PC-9 (cell line): ENCODE measurements around the gene HEATR5B. TPM values are rescaled to one million over a fixed set of nuclear protein-coding genes. Genes with fewer than 3 reads are reported as not detected.
"Not testable (repeated sequence)": the region's sequence is repeated elsewhere in the genome, so short reads cannot be mapped to it uniquely, and the experiment has no call there.

Experiments used
- BruUV-seq: library from RNA; stranded (reverse); fragments of 400-500 nt; replicated peaks from 2 replicates; lab custom pipeline; 2021; lab: Mats Ljungman, UMichigan
- CTCF ChIA-PET: fragments of 300-600 bp; sonication (Branson Sonifier 250); formaldehyde crosslinking; loops from one replicate; lab custom pipeline; 2022; ENCODE audit warnings: antibody characterized with exemption; lab: Charles Lee
- POLR2A ChIA-PET: fragments of 300-600 bp; sonication (Branson Sonifier 250); formaldehyde crosslinking; loops from one replicate; lab custom pipeline; 2022; ENCODE audit warnings: antibody characterized with exemption; ENCODE audit not compliant: unreplicated experiment; lab: Charles Lee
- DNase-seq, 2 experiments: peaks; one replicate each; pipeline versions ENCODE4 v3.0.0 to v3.0.0-alpha.2; 2015 to 2022; ENCODE audit warnings: mixed read lengths in 1 of 2
- H2AFZ ChIP-seq: fragments of 200-600 bp; sonication (generic); 2 replicates; pipeline ENCODE4 v1.8.1; 2017; ENCODE audit warnings: antibody characterized with exemption
- H3F3A ChIP-seq: fragments of 200-600 bp; sonication (generic); 2 replicates; pipeline ENCODE4 v1.8.1; 2017; ENCODE audit warnings: antibody characterized with exemption, mild to moderate bottlenecking, low read depth; ENCODE audit not compliant: insufficient read depth
- H3K27ac ChIP-seq: fragments of 200-600 bp; sonication (generic); 2 replicates; pipeline ENCODE4 v1.6.1; 2016; ENCODE audit warnings: mixed run types
- H3K27me3 ChIP-seq: fragments of 200-600 bp; sonication (generic); 2 replicates; pipeline ENCODE4 v1.6.1; 2016; ENCODE audit warnings: low read depth, mixed run types; ENCODE audit not compliant: insufficient read depth
- H3K36me3 ChIP-seq: fragments of 200-600 bp; sonication (generic); 2 replicates; pipeline ENCODE4 v1.6.1; 2016; ENCODE audit warnings: low read depth, mixed run types
- H3K4me1 ChIP-seq: fragments of 200-600 bp; sonication (generic); replicated peaks from 2 replicates; pipeline ENCODE4 v1.6.1; 2016; ENCODE audit warnings: mixed run types; ENCODE audit not compliant: insufficient read depth
- H3K4me2 ChIP-seq: fragments of 200-600 bp; sonication (generic); 2 replicates; pipeline ENCODE4 v1.6.1; 2017; ENCODE audit warnings: mixed run types
- H3K4me3 ChIP-seq: fragments of 200-600 bp; sonication (generic); 2 replicates; pipeline ENCODE4 v1.6.1; 2016; ENCODE audit warnings: mixed run types
- H3K79me2 ChIP-seq: fragments of 200-600 bp; sonication (generic); 2 replicates; pipeline ENCODE4 v1.6.1; 2017; ENCODE audit warnings: low read depth, mixed run types
- H3K9me2 ChIP-seq: fragments of 200-600 bp; sonication (generic); 2 replicates; pipeline ENCODE4 v1.8.1; 2017; ENCODE audit warnings: mild to moderate bottlenecking; ENCODE audit not compliant: insufficient read depth
- H3K9me3 ChIP-seq: fragments of 200-600 bp; sonication (generic); 2 replicates; pipeline ENCODE4 v1.8.1; 2016; ENCODE audit warnings: low read depth; ENCODE audit not compliant: insufficient read depth
- H4K20me1 ChIP-seq: fragments of 200-600 bp; sonication (generic); 2 replicates; pipeline ENCODE4 v1.8.1; 2017; ENCODE audit not compliant: insufficient read depth
- EZH2 ChIP-seq: fragments of 200-600 bp; sonication (generic); IDR thresholded peaks from 2 replicates; pipeline ENCODE4 v1.8.0; 2017; ENCODE audit warnings: antibody characterized with exemption, low read depth
- intact Hi-C: fragments of 100-400 bp; cut with micrococcal nuclease; formaldehyde crosslinking; loops from one replicate; pipeline ENCODE4 v1.10.0; 2022; ENCODE audit not compliant: unreplicated experiment
- total RNA-seq: library from RNA; stranded (reverse); gene quantifications from 2 replicates; pipeline ENCODE4 v1.2.3, GENCODE V29; 2021
- TF ChIP-seq, protein P1 (sequence below): fragments of 200-600 bp; sonication (generic); conservative IDR thresholded peaks from 2 replicates; pipeline ENCODE4 v1.6.1; 2017; ENCODE audit warnings: mixed run types, antibody characterized with exemption, mild to moderate bottlenecking, moderate library complexity

HEATR5B gene
- total RNA-seq, 1 experiment from 2014 or later = 13.0 TPM

DNA sequence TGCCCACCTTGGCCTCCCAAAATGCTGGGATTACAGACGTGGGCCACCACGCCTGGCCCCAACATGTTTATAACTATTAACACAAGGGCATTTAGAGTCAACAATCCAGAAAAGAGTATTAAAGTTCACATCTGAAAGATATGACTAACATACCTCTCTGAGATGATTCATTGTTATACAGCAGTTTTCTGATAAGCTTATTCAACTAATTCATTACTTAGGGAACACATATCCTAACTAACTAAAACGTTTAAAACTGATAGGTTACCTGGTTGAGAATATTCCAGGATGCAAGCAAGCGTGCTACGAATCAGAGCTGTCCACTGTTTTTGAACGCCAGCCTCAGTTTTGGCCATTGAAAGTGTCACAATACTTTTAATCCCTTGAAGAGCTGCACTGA lies 83.9 kb downstream of the HEATR5B start:
- POLR2A ChIA-PET = no interaction called here
- Histone ChIP-seq H3K4me3 (no peak overlapping the region), H3F3A (peaks cover 13% of the 10 kb centered on the region), H3K36me3 (peaks cover 22% of the 10 kb centered on the region; the same call in 1 of the 2 replicates), H3K4me2 (peak overlapping the region; percentile 48), H4K20me1 (no peaks in the 10 kb centered on the region), H3K9me2 (no peaks in the 10 kb centered on the region), H3K27ac (peak overlapping the region; percentile 92), H3K4me1 (peaks cover 26% of the 10 kb centered on the region), H3K27me3 (no peaks in the 10 kb centered on the region), H2AFZ (peak overlapping the region; percentile 63; the same call in 1 of the 2 replicates), H3K79me2 (no peaks in the 10 kb centered on the region), H3K9me3 (no peaks in the 10 kb centered on the region)
- CTCF ChIA-PET = no interaction called here
- TF ChIP-seq, protein P1, sequence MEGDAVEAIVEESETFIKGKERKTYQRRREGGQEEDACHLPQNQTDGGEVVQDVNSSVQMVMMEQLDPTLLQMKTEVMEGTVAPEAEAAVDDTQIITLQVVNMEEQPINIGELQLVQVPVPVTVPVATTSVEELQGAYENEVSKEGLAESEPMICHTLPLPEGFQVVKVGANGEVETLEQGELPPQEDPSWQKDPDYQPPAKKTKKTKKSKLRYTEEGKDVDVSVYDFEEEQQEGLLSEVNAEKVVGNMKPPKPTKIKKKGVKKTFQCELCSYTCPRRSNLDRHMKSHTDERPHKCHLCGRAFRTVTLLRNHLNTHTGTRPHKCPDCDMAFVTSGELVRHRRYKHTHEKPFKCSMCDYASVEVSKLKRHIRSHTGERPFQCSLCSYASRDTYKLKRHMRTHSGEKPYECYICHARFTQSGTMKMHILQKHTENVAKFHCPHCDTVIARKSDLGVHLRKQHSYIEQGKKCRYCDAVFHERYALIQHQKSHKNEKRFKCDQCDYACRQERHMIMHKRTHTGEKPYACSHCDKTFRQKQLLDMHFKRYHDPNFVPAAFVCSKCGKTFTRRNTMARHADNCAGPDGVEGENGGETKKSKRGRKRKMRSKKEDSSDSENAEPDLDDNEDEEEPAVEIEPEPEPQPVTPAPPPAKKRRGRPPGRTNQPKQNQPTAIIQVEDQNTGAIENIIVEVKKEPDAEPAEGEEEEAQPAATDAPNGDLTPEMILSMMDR = no peak
- TF ChIP-seq EZH2 = no peak
- BruUV-seq = TSS peak; percentile 40
- intact Hi-C loops = loop anchor here (10.0 kb wide), 1 partner anchor 96 kb away; no protein-coding TSS in a partner anchor
- DNase-seq = peak; percentile 21 to 81

DNA sequence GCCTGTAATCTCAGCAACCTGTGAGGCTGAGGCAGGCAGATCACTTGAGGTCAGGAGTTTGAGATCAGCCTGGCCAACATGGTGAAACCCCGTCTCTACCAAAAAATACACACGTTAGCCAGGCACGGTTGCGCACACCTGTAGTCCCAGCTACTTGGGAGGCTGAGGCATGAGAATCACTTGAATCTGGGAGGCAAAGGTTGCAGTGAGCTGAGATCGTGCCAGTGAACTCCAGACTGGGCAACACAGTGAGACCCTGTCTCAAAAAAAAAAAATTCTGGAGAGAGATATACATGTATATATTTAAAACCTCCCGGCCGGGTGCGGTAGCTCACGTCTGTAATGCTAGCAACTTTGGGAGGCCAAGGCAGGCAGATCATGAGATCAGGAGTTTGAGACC lies 84.8 kb downstream of the HEATR5B start:
- DNase-seq, CTCF ChIA-PET, BruUV-seq, H3K4me3 ChIP-seq, H3K79me2 ChIP-seq, H4K20me1 ChIP-seq, H3K9me2 ChIP-seq, H3K27me3 ChIP-seq, H2AFZ ChIP-seq, POLR2A ChIA-PET, H3K4me2 ChIP-seq, intact Hi-C loops, H3K9me3 ChIP-seq: not testable (repeated sequence)
- peak overlapping the region; percentile 92 for H3K27ac ChIP-seq
- peaks cover 26% of the 10 kb centered on the region for H3K4me1 ChIP-seq
- H3K36me3 ChIP-seq = peaks cover 20% of the 10 kb centered on the region; the same call in 1 of the 2 replicates
- peaks cover 13% of the 10 kb centered on the region for H3F3A ChIP-seq

DNA sequence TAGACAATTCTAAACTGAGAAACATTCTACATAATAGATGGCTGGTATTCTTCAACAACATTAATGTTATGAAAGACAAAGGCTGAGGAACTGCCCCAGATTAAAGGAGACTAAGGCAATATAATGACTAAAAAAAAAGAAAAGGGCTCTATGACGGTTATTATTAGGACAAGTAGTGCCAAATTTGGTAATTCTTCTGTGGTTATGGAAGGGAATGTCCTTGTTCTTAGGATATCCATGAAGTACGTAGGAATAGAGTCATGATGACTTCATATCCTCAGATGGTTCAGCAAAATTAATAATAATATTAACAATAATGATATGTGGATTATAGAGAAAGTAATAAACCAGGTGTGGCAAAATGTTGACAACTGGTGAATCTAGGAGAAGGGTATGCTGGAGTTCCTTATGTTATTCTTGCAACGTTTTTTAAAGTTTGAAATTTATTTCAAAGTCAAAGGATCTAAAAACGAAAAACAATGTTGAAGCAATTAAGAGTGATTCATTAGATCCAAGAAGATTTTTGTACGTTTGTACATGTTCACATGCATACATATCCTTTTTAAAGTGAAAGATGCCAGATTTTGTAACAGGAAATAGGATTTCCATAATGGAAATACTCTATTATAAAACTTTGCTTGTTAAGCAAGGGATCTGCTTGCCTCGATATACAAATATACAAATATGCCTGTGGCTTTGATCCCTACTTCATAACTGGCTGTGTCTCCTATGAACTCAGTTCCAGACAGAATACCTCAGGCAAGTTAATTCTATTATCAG lies 90.1 kb downstream of the HEATR5B start:
- Histone ChIP-seq H3K79me2 (no peaks in the 10 kb centered on the region), H3K9me2 (no peaks in the 10 kb centered on the region), H3F3A (no peaks in the 10 kb centered on the region), H3K36me3 (0 out of 2 replicates have a peak, but pooled peaks cover 11% of the 10 kb centered on the region), H3K9me3 (no peaks in the 10 kb centered on the region), H3K27ac (no peak overlapping the region), H3K4me2 (no peak overlapping the region), H3K4me3 (no peak overlapping the region), H3K4me1 (no peaks in the 10 kb centered on the region), H3K27me3 (no peaks in the 10 kb centered on the region), H4K20me1 (no peaks in the 10 kb centered on the region), H2AFZ (no peak overlapping the region)
- DNase-seq = no peak
- intact Hi-C loops = no loop called here
- BruUV-seq = no TSS peak
- POLR2A ChIA-PET = no interaction called here
- CTCF ChIA-PET = no interaction called here
- TF ChIP-seq, protein P1 = no peak
- no peak for TF ChIP-seq EZH2
